ENCODE data around the gene ZNF415.

ZNF415 gene

DNA sequence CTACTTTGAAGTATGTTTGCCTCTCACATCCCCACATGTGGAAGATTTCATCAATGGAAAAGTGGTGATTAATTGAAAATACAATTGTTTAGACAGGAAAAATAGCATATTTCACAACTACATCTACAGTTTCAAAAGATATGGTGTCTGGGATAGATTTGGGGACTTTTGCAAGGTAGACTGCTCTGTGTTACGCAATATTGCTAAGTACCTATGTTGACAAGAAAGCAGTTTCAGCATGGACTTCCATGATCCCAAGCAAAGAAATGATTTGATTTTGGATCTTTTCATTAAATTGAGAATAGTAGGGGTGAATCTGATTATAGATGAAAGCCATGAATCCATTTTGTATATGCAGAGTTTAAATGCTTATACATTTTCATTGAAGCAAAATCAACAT, 40.0 kb downstream of the ZNF415 start:
- H3K27me3 Mint-ChIP-seq = no peaks in the 10 kb centered on the region
- peaks cover 18% of the 10 kb centered on the region for H3K9me3 Mint-ChIP-seq
- peaks cover 87% of the 10 kb centered on the region for H3K36me3 Mint-ChIP-seq (ENCODE audit: low read depth)
- H3K4me1 Mint-ChIP-seq (ENCODE audit: low read depth) = peaks cover 11% of the 10 kb centered on the region
- no peak overlapping the region for H3K27ac Mint-ChIP-seq
- no peak overlapping the region for H3K4me3 Mint-ChIP-seq
- no peak for DNase-seq

- Mint-ChIP-seq H3K4me1 (ENCODE audit: low read depth) (peaks cover 5% of the 10 kb centered on the region), H3K36me3 (ENCODE audit: low read depth) (peaks cover 90% of the 10 kb centered on the region), H3K27ac (no peak overlapping the region), H3K4me3 (no peak overlapping the region), H3K9me3 (peaks cover 25% of the 10 kb centered on the region), H3K27me3 (no peaks in the 10 kb centered on the region)
- no peak for DNase-seq
These were observed 41.1 kb downstream of the ZNF415 start for GRCh38 chr19:53091413-53092254.

DNA sequence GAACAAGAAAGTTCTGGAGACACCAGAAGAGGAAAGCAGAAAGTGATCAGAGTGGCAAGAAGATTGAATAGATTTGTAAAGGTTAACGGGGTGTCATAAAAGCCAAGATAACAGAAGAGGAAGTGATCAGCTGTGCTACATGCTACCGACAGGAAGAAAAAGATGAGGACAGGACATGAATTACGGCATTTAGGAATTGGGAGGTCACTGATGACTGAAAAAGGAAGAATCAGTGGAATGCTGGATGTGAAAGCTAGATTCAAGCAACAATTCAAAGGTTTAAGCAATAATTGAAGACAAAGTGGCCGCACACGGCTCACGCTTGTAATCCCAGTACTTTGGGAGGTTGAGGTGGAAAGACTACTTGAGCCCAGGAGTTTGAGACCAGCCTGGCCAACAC, 44.6 kb downstream of the ZNF415 start:
- no peaks in the 10 kb centered on the region for H3K27me3 Mint-ChIP-seq
- peaks cover 96% of the 10 kb centered on the region for H3K36me3 Mint-ChIP-seq (ENCODE audit: low read depth)
- H3K27ac Mint-ChIP-seq = no peak overlapping the region
- no peaks in the 10 kb centered on the region for H3K4me1 Mint-ChIP-seq (ENCODE audit: low read depth)
- DNase-seq = no peak
- H3K9me3 Mint-ChIP-seq = peaks cover 47% of the 10 kb centered on the region
- H3K4me3 Mint-ChIP-seq = no peak overlapping the region

- no peak for DNase-seq
- Mint-ChIP-seq H3K27ac (no peak overlapping the region), H3K27me3 (no peaks in the 10 kb centered on the region), H3K4me1 (ENCODE audit: low read depth) (no peaks in the 10 kb centered on the region), H3K4me3 (no peak overlapping the region), H3K36me3 (ENCODE audit: low read depth) (peaks cover 97% of the 10 kb centered on the region), H3K9me3 (peaks cover 52% of the 10 kb centered on the region)
These were observed 45.8 kb downstream of the ZNF415 start for GRCh38 chr19:53086949-53087348.

- Mint-ChIP-seq H3K27ac (no peak overlapping the region), H3K4me1 (ENCODE audit: low read depth) (no peaks in the 10 kb centered on the region), H3K9me3 (peaks cover 65% of the 10 kb centered on the region), H3K36me3 (ENCODE audit: low read depth) (peaks cover 98% of the 10 kb centered on the region), H3K4me3 (no peak overlapping the region), H3K27me3 (no peaks in the 10 kb centered on the region)
- DNase-seq = no peak
These were observed 47.2 kb downstream of the ZNF415 start for GRCh38 chr19:53085496-53085895.

GRCh38 chr19:53082929-53083328, 49.8 kb downstream of the ZNF415 start:
- Mint-ChIP-seq H3K4me1 (ENCODE audit: low read depth) (peaks cover 3% of the 10 kb centered on the region), H3K9me3 (peaks cover 78% of the 10 kb centered on the region), H3K36me3 (ENCODE audit: low read depth) (peaks cover 99% of the 10 kb centered on the region), H3K27me3 (no peaks in the 10 kb centered on the region), H3K27ac (no peak overlapping the region), H3K4me3 (no peak overlapping the region)
- DNase-seq = no peak

DNA sequence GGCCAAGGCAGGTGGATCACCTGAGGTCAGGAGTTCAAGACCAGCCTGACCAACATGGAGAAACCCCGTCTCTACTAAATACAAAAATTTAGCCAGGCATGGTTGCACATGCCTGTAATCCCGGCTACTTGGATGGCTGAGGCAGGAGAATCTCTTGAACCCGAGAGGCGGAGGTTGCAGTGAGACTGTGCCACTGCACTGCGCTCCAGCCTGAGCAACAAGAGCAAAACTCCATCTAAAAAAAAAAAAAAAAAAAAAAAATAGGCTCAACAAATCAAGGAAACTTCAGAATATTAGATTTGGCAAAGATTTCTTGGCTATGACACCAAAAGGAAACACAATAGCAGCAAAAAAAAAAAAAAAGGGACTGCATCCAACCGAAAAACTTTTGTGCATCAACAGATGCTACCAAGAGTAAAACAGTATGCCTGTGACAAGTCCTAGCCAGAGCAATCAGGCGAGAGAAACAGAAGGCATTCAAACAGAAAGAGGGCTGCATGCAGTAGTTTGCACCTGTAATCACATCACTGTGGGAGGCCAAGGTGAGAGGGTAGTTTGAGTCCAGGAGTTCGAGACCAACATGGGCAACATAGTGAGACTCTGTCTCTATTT, 53.3 kb downstream of the ZNF415 start:
- no peak overlapping the region for H3K27ac Mint-ChIP-seq
- peaks cover 73% of the 10 kb centered on the region for H3K9me3 Mint-ChIP-seq
- no peak overlapping the region for H3K4me3 Mint-ChIP-seq
- no peak for DNase-seq
- H3K27me3 Mint-ChIP-seq = no peaks in the 10 kb centered on the region
- H3K36me3 Mint-ChIP-seq (ENCODE audit: low read depth) = peaks cover 100% of the 10 kb centered on the region
- peaks cover 3% of the 10 kb centered on the region for H3K4me1 Mint-ChIP-seq (ENCODE audit: low read depth)

DNA sequence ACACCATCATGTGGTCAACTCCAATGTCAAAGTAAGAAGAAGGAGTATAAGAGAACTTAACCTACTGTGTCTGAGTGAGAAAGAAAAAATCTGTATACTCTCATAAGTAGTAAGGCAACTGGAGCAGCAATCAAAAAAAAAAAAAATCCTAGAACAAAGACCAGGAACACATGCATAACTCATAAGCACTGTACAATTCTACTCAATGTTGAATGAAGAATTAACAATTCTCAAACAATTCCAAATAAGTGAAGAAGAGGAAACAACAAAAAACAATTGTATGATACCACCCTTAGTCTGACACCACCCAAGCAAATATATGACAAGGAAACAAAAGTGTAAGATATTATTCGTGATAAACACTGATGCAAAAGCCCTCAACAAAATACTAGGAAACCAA, 54.0 kb downstream of the ZNF415 start:
- DNase-seq = no peak
- peaks cover 68% of the 10 kb centered on the region for H3K9me3 Mint-ChIP-seq
- H3K27me3 Mint-ChIP-seq = no peaks in the 10 kb centered on the region
- peaks cover 100% of the 10 kb centered on the region for H3K36me3 Mint-ChIP-seq (ENCODE audit: low read depth)
- H3K4me1 Mint-ChIP-seq (ENCODE audit: low read depth) = peaks cover 3% of the 10 kb centered on the region
- no peak overlapping the region for H3K27ac Mint-ChIP-seq
- no peak overlapping the region for H3K4me3 Mint-ChIP-seq

DNA sequence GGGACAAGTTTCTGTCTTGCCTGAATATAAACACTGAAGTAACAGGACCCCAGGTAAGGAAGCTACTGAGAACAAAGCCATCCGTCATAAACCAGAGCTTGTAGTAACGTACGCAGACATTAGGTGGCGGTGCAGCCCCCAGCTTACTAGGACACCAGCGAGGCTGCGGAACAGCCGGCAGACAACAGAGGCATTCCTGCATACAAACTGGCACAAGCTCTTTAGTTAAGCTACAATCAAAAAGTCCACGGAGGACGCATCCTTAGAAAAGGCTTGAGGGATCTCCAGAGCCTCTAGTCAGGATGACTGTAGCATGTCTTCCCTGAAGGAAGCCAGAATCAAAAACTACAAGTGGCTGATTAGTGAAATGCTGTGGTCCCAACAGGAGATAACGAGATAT, 55.7 kb downstream of the ZNF415 start:
- H3K4me3 Mint-ChIP-seq = no peak overlapping the region

DNA sequence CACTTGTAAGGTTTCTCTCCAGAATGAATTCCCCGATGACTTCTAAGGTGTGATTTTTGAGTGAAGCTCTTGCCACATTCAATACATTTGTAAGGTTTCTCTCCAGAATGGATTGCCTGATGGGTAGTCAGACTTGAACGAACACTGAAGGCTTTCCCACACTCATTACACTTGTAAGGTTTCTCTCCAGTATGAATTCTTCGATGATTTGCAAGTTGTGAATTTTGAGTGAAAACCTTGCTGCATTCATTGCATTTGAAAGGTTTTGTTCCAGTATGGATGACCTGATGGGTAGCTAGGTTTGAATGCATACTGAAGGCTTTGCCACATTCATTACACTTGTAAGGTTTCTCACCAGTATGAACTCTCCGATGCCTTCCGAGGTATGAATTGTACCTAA, 63.9 kb downstream of the ZNF415 start:
- no peak overlapping the region for H3K4me3 Mint-ChIP-seq
- H3K9me3 Mint-ChIP-seq = peaks cover 50% of the 10 kb centered on the region
- H3K27ac Mint-ChIP-seq = no peak overlapping the region
- H3K36me3 Mint-ChIP-seq (ENCODE audit: low read depth) = peaks cover 88% of the 10 kb centered on the region
- no peaks in the 10 kb centered on the region for H3K4me1 Mint-ChIP-seq (ENCODE audit: low read depth)
- H3K27me3 Mint-ChIP-seq = no peaks in the 10 kb centered on the region
- no peak for DNase-seq

More for the DNA sequence above, 55.7 kb downstream of the ZNF415 start:
- DNase-seq = no peak
- Mint-ChIP-seq H3K27me3 (no peaks in the 10 kb centered on the region), H3K36me3 (ENCODE audit: low read depth) (peaks cover 100% of the 10 kb centered on the region), H3K4me1 (ENCODE audit: low read depth) (peaks cover 3% of the 10 kb centered on the region), H3K27ac (no peak overlapping the region), H3K9me3 (peaks cover 62% of the 10 kb centered on the region)

DNA sequence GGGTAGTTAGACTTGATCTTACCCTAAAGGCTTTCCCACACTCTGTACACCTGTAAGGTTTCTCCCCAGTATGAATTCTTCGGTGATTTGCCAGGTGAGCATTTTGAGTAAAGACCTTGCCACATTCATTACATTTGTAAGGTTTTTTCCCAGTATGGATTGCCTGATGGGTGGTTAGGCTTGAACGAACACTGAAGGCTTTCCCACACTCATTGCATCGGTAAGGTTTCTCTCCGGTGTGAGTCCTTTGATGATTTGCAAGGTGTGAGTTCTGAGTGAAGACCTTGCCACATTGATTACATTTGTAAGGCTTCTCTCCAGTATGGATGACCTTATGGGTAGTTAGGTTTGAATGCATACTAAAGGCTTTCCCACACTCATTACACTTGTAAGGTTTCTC, 64.5 kb downstream of the ZNF415 start:
- H3K4me3 Mint-ChIP-seq = no peak overlapping the region
- DNase-seq = no peak
- H3K4me1 Mint-ChIP-seq (ENCODE audit: low read depth) = no peaks in the 10 kb centered on the region
- H3K27ac Mint-ChIP-seq = no peak overlapping the region
- peaks cover 81% of the 10 kb centered on the region for H3K36me3 Mint-ChIP-seq (ENCODE audit: low read depth)
- H3K27me3 Mint-ChIP-seq = no peaks in the 10 kb centered on the region
- H3K9me3 Mint-ChIP-seq = peaks cover 53% of the 10 kb centered on the region

- Mint-ChIP-seq H3K4me3 (no peak overlapping the region), H3K27ac (no peak overlapping the region), H3K27me3 (peaks cover 15% of the 10 kb centered on the region), H3K36me3 (ENCODE audit: low read depth) (peaks cover 53% of the 10 kb centered on the region), H3K4me1 (ENCODE audit: low read depth) (peaks cover 2% of the 10 kb centered on the region), H3K9me3 (peaks cover 47% of the 10 kb centered on the region)
- DNase-seq = no peak
These were observed 74.7 kb downstream of the ZNF415 start for GRCh38 chr19:53057904-53058580.

All from activated T-cell treated with anti-CD3 and anti-CD28 coated beads, Interleukin-2, amount 50 U/mL, for 24 hours (primary cell).